Kidney capillary endothelial cell (primary cell): ENCODE measurements around the gene CELA3A.
"Not testable (repeated sequence)": the region's sequence is repeated elsewhere in the genome, so short reads cannot be mapped to it uniquely, and the experiment has no call there.

ENCODE experiments used
- DNase-seq: peaks from one replicate; pipeline ENCODE4 v3.0.0-alpha.2; 2018; ENCODE audit warnings: low spot score

CELA3A gene

DNA sequence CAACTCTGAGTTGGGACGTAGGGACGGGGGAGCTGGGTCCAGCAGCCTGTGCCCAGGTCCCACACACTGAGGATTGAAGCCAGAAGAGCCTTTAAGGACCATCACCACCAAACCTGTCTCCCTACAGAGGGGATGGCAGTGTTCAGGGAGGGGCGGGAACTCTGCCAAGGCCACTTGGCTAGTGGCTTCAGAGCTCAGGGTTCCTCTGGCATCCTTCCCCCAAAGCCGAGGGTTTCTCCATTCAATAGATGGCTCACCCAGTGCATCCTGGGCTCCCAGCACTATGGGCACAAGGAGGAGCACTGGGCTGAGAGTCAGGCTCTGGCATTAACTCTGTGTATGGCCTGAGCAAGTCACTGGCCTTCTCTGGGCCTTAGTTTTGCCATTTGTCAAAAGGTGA lies 20.2 kb upstream of the CELA3A start:
- DNase-seq: not testable (repeated sequence)

- not testable (repeated sequence) for DNase-seq
Measured at GRCh38 chr1:21982122-21982521, 19.3 kb upstream of the CELA3A start.

DNA sequence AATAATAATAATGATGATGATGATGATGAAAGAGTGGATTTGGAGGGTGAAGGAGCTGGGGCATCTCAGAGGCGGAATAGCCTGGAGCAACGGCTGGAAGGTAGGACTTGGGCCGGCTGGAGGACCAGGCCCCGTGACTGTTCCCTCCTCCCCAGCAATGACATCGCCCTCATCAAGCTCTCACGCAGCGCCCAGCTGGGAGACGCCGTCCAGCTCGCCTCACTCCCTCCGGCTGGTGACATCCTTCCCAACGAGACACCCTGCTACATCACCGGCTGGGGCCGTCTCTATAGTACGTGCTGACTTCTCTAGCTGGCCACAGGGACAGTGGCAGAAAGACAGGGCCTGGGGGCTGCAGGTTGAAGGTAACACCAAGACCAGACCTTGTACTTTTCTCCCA lies 17.9 kb upstream of the CELA3A start:
- not testable (repeated sequence) for DNase-seq

GRCh38 chr1:21985893-21986292 lies 15.6 kb upstream of the CELA3A start:
- DNase-seq: not testable (repeated sequence)

DNA sequence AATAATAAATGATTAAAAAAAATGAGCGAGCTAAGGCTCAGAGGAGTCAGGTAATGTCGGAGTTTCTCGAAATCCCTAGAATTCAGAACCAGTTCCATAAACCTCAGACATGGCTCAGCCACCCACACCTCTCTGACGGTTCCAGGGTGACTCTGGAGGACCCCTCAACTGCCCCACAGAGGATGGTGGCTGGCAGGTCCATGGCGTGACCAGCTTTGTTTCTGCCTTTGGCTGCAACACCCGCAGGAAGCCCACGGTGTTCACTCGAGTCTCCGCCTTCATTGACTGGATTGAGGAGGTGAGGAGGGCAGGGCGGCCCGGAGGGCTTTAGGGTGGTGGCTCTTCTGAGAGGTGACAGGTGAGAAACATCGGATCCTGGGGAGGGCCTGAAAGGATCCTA lies 15.1 kb upstream of the CELA3A start:
- not testable (repeated sequence) for DNase-seq

DNA sequence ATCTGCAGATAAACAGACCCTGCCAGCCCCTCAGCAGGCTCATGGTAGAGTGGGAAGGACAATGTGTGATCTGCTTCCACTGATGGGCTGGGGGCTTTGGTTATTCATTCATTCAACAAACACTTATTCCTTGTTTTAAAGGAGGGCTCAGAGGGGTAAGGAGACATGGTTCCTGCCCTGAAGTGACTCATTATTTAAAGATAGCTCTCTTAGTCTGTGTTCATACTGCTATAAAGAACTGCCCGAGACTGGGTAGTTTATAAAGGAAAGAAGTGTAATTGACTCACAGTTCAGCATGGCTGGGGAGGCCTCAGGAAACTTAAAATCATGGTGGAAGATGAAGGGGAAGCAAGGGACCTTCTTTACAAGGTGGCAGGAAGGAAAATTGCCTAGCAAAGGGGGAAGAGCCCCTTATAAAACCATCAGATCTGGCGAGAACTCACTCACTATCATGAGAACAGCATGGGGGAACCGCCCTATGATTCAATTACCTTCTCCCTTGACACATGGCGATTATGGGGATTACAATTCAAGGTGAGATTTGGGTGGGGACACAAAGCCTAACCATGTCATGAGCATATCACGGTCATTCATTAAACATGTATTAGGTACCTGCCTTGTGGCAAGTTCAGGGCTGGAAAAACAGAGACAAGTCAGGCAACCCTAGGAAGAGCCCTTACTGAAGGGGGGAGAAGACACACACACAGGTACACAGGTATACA lies 11.6 kb upstream of the CELA3A start:
- not testable (repeated sequence) for DNase-seq

DNA sequence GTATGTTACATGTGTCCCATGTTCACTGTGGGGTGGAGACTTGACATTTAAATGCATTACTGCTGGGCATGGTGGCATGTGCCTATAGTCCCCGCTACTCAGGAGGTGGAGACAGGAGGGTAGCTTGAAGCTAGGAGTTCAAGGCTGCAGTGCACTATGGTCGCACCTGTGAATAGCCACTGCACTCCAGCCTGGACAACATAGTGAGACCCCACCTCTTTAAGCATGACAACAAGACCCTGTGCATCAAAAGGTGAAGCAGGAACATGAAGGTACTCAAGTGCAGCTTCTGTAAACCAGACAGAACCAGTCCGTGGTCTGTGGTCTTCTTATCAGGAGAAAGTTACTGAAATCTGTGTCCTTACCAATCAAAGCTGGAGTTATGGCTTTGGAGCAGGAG lies 9.3 kb upstream of the CELA3A start:
- DNase-seq: not testable (repeated sequence)

GRCh38 chr1:21994716-21995115 lies 6.7 kb upstream of the CELA3A start:
- DNase-seq: not testable (repeated sequence)

DNA sequence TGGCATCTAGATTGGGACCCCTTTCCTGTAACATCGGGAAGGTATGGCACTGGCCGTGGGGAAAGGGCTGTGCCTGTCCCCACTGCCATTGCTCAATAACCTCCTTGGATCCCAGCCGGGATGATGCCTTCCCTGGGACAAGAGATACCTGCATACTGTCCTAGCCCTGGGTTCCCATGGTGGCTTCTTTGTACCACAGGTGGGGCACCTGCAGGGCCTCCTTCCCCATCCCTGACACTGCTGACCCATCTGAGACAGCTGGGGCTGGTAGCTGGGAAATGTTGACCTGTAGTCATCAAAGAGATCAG lies 4.8 kb upstream of the CELA3A start:
- DNase-seq: not testable (repeated sequence)

- peak; percentile 51 for DNase-seq
Measured at GRCh38 chr1:21997891-21998623, 3.4 kb upstream of the CELA3A start.

GRCh38 chr1:21998624-21999294 lies 2.7 kb upstream of the CELA3A start:
- peak; percentile 24 for DNase-seq

DNA sequence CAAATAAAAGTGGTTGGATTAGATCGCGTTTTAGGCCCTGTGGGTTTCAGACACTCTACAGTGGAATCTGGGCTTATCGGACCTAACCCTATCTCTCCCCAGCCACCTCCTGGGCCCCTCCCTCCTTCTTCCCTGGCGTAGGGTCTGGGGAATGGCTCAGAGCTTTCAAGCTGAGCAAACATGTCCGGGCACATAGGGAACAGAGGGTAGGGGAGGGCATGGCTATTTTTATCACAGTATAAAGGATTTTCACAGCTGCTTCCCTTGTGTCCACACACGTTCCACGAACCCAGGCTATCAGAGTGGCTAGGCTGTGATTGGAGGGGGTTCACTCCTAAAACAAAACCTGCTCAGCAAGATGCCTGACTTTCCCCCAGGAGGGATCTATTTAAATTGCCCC lies 1.8 kb upstream of the CELA3A start:
- not testable (repeated sequence) for DNase-seq

DNA sequence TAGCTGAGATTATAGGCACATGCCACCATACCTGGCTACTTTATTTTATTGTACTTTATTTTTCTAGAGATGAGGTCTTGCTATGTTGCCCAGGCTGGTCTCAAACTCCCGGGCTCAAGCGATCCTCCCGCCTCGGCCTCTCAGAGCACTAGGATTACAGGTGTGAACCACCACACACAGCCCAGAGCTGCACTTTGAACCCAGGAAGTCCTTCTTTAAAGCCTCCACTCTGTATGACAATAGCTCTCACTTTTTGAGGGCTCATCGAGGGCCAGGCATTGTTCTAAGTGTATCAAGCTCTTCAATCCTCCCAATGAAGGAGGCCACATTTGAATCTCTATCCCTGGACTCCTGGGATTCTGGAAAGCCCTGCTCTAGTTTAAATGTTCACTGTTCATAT lies 1.0 kb downstream of the CELA3A start:
- not testable (repeated sequence) for DNase-seq

GRCh38 chr1:22002875-22003274 lies 1.4 kb downstream of the CELA3A start:
- DNase-seq: not testable (repeated sequence)

- not testable (repeated sequence) for DNase-seq
Measured at GRCh38 chr1:22003959-22004358, 2.5 kb downstream of the CELA3A start.

GRCh38 chr1:22005261-22006149 lies 4.0 kb downstream of the CELA3A start:
- DNase-seq: not testable (repeated sequence)

DNA sequence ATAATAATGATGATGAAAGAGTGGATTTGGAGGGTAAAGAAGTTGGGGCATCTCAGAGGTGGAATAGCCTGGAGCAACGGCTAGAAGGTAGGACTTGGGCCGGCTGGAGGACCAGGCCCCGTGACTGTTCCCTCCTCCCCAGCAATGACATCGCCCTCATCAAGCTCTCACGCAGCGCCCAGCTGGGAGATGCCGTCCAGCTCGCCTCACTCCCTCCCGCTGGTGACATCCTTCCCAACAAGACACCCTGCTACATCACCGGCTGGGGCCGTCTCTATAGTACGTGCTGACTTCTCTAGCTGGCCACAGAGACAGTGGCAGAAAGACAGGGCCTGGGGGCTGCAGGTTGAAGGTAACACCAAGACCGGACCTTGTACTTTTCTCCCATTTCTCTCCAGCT lies 5.3 kb downstream of the CELA3A start:
- DNase-seq: not testable (repeated sequence)

DNA sequence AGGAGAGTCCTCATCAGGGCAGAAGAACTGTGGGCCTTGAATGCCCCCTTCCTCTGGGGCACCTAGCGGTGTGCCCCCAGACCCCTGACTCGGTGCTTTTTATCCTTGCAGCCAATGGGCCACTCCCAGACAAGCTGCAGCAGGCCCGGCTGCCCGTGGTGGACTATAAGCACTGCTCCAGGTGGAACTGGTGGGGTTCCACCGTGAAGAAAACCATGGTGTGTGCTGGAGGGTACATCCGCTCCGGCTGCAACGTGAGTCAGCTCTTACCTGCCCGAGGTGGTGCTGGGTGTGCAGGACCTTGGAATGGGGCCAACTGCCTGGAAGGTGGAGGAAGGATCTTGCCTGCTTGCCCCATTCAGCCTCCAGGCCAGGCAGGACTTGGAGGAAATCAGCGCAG lies 5.8 kb downstream of the CELA3A start:
- not testable (repeated sequence) for DNase-seq

DNA sequence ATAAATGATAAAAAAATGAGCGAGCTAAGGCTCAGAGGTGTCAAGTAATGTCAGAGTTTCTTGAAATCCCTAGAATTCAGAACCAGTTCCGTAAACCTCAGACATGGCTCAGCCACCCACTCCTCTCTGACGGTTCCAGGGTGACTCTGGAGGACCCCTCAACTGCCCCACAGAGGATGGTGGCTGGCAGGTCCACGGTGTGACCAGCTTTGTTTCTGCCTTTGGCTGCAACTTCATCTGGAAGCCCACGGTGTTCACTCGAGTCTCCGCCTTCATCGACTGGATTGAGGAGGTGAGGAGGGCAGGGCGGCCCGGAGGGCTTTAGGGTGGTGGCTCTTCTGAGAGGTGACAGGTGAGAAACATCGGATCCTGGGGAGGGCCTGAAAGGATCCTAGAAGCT lies 8.1 kb downstream of the CELA3A start:
- not testable (repeated sequence) for DNase-seq

DNA sequence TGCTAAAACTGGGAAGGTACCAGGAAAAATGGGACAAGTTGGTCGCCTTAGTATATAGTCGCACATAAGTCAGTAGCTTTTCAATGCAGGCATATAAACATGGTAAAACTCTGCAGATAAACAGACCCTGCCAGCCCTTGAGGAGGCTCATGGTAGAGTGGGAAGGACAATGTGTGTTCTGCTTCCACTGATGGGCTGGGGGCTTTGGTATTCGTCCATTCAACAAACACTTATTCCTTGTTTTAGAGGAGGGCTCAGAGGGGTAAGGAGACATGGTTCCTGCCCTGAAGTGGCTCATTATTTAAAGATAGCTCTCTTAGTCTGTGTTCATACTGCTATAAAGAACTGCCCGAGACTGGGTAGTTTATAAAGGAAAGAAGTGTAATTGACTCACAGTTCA lies 11.3 kb downstream of the CELA3A start:
- not testable (repeated sequence) for DNase-seq

- not testable (repeated sequence) for DNase-seq
Measured at GRCh38 chr1:22014575-22015206, 13.2 kb downstream of the CELA3A start.
